Measurements from ENCODE around the gene NRG2.

DNA sequence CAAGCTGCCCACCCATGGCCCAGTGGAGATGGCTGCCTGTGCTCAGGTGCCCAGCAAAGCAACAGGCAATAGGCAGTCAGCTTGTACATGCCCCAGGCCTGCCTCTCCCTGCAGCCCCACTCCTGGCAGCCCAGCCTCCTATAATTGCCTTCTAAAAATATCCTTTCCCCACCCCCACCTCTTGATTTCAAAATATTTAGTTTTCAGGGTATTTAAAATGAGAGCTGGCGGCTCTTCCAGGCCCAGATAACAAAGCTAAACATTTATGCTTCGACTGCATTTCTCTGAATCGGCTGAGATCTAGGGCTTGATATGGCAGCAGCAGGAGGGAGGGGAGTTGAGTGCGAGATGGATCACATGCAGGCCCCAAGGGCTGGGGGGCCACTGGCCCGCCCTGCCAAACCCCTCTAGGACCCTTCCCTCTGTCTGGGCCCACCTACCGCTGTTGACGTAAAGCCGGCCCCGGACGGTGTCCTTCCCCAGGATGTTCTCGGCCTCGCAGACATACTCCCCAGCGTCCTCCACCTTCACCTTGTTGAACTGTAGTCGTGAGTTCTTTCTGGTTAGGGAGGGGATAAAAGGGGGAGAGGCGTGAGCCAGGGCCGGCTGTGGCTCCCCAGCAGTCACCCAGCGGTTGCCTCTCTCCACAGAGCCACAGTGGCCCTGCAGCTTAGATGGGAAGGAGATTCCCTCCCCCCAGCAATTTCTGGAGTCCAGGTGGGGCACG lies 162.5 kb downstream of the NRG2 start:
- TF ChIP-seq, protein P1, sequence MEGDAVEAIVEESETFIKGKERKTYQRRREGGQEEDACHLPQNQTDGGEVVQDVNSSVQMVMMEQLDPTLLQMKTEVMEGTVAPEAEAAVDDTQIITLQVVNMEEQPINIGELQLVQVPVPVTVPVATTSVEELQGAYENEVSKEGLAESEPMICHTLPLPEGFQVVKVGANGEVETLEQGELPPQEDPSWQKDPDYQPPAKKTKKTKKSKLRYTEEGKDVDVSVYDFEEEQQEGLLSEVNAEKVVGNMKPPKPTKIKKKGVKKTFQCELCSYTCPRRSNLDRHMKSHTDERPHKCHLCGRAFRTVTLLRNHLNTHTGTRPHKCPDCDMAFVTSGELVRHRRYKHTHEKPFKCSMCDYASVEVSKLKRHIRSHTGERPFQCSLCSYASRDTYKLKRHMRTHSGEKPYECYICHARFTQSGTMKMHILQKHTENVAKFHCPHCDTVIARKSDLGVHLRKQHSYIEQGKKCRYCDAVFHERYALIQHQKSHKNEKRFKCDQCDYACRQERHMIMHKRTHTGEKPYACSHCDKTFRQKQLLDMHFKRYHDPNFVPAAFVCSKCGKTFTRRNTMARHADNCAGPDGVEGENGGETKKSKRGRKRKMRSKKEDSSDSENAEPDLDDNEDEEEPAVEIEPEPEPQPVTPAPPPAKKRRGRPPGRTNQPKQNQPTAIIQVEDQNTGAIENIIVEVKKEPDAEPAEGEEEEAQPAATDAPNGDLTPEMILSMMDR (conservative IDR thresholded peaks at IDR 0.05; ENCODE audit: low read depth, low read length) = no peak
- TF ChIP-seq EZH2 (IDR thresholded peaks at IDR 0.05; ENCODE audit: low read length, unreplicated experiment) = no peak

All from PC-3 (cell line).